Adrenal gland (tissue), 12 donors: ENCODE results near the gene GTPBP3. TPM values are rescaled to one million over a fixed set of nuclear protein-coding genes. Genes with fewer than 3 reads are reported as not detected.

Experiments
- DNase-seq, 7 donors: peaks; one replicate each; pipeline ENCODE4 v3.0.0-alpha.2; 2019 to 2020
- H3K27ac ChIP-seq, 5 donors: fragments of 200-600 bp; sonication (generic) in 4 of 5; 1 replicate in 3 of 5; 2 replicates in 2 of 5; pipeline versions ENCODE4 v1.5.1 to v1.8.0; 2016 to 2020; ENCODE audit warnings: mild to moderate bottlenecking in 1 of 5
- H3K27me3 ChIP-seq: fragments of 200-600 bp; 2 replicates; pipeline ENCODE4 v1.8.0; 2021
- H3K36me3 ChIP-seq, 2 donors: fragments of 200-600 bp; replicated peaks in 1 of 2; 1 replicate in 1 of 2; 2 replicates in 1 of 2; pipeline versions ENCODE4 v1.5.1 to v1.8.0; 2018 to 2022
- H3K4me1 ChIP-seq, 2 donors: fragments of 200-600 bp; replicated peaks in 1 of 2; 1 replicate in 1 of 2; 2 replicates in 1 of 2; pipeline versions ENCODE4 v1.5.1 to v1.8.0; 2018 to 2021
- H3K4me3 ChIP-seq, 4 donors: fragments of 200-600 bp; sonication (generic) in 3 of 4; one replicate each; pipeline ENCODE4 v1.5.1; 2016 to 2018
- H3K9me3 ChIP-seq, 3 donors: fragments of 200-600 bp; sonication (generic) in 1 of 3; replicated peaks in 1 of 3; 1 replicate in 2 of 3; 2 replicates in 1 of 3; pipeline versions ENCODE4 v1.5.1 to v1.8.0; 2016 to 2021
- CTCF ChIP-seq, 6 experiments: fragments of 450-650 bp in 4 of 6; fragments of 200-600 bp in 2 of 6; sonication (generic) in 1 of 6; IDR thresholded peaks; 1 replicate in 5 of 6; 2 replicates in 1 of 6; pipeline versions ENCODE4 v1.5.1 to v1.8.0; 2016 to 2021; ENCODE audit warnings: antibody characterized with exemption in 6 of 6, mild to moderate bottlenecking in 2 of 6, moderate library complexity in 1 of 6
- POLR2A ChIP-seq, 2 donors: fragments of 450-650 bp; IDR thresholded peaks; one replicate each; pipeline ENCODE4 v1.6.1; 2017; ENCODE audit warnings: antibody characterized with exemption in 2 of 2, mild to moderate bottlenecking in 2 of 2, moderate library complexity in 1 of 2
- WGBS, 4 donors: extraction: QIAGEN DNeasy Blood & Tissue Kit in 2 of 4; methylation state at CpG; one replicate each; pipeline versions ENCODE4 v1.1.5 to v1.1.7; 2013 to 2017; 5-methylcytosine and 5-hydroxymethylcytosine counted together
- intact Hi-C, 2 donors: fragments of 100-400 bp; cut with DNase I; formaldehyde crosslinking; loops; one replicate each; pipeline versions ENCODE4 v1.14.1 to v1.15.0; 2022 to 2023
- polyA plus RNA-seq, 3 donors: library from polyadenylated mRNA; stranded (reverse); fragments of 200-250 nt in 2 of 3; fragments of 350-450 nt in 1 of 3; fragmentation: Illumina TruSeq in 1 of 3; extraction: RNeasy Lipid Tissue Mini Kit (QIAGEN cat#74804) in 1 of 3; gene quantifications; one replicate each; pipeline ENCODE4 v1.2.3, GENCODE V29; 2013 to 2014
- total RNA-seq, 9 donors: library from RNA; depleted of rRNA in 4 of 9; stranded (reverse); fragments of >200 nt in 4 of 9; fragments of 120-200 nt in 1 of 9; fragmentation: NEBNext Ultra II Directional in 1 of 9; extraction: Animal tissue kit (Norgen Biotek cat#: 25700) in 1 of 9; gene quantifications; one replicate each; pipeline versions ENCODE4 v1.1.0 to v1.2.4, GENCODE V29; 2013 to 2023
- donor health status: healthy with polysubstance abuse.
- donor health status: Bipolar disorder and iron deficiency.
- donor health status: DM: yes; HTN: yes; CAD: no.
- donor health status: DM: no; HTN: no; CAD: no.
- donor health status: DM: no; HTN: no; CAD: no.
- donor health status: DM: yes; HTN: yes; CAD: no.

GTPBP3 gene
- total and polyA plus RNA-seq, 12 donors: 5.5 to 50.4 (median 23.8) TPM

GRCh38 chr19:17353386-17353785, 16.0 kb downstream of the GTPBP3 start:
- Histone ChIP-seq H3K4me1 (peaks cover 0 to 6% of the 10 kb centered on the region in 2 donors), H3K4me3 (no peak overlapping the region), H3K27me3 (no peaks in the 10 kb centered on the region), H3K27ac (no peak overlapping the region), H3K36me3 (no peaks in the 10 kb centered on the region), H3K9me3 (no peaks in the 10 kb centered on the region)
- WGBS, 4 donors: 74 to 82% (median 79%) methylated on average over 8 of the region's 8 CpGs
- intact Hi-C loops: no loop called here
- TF ChIP-seq POLR2A (IDR thresholded peaks at IDR 0.05) (no peak), CTCF (IDR thresholded peaks at IDR 0.05) (no peak)
- DNase-seq: no peak

DNA sequence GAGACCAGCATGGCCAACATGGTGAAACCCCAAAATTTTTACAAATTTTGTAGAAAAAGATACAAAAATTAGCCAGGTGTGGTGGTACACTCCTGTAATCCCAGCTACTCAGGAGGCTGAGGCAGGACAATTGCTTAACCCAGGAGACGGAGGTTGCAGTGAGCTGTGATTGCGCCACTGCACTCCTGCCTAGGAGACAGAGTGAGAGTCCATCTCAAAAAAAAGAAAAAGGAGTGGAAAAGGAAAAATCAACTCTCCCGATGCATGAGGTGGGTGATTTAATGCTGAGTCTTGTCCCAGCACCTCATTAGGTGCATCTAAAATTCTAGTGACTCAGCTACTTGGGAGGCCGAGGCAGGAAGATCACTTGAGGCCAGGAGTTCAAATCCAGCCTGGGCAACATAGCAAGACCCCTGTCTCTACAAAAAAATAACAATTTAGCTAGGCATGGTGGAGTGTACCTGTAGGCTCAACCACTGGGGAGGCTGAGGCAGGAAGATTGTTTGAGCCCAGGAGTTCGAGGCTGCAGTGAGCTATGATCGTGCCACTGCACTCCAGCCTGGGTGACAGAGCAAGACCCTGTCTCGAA, 19.8 kb downstream of the GTPBP3 start:
- Histone ChIP-seq H3K4me1 (no peaks in the 10 kb centered on the region), H3K36me3 (no peaks in the 10 kb centered on the region), H3K9me3 (no peaks in the 10 kb centered on the region), H3K4me3 (no peak overlapping the region), H3K27ac (no peak overlapping the region), H3K27me3 (no peaks in the 10 kb centered on the region)
- intact Hi-C loops: no loop called here
- no peak for DNase-seq
- TF ChIP-seq POLR2A (IDR thresholded peaks at IDR 0.05): no peak
- no peak for TF ChIP-seq CTCF (IDR thresholded peaks at IDR 0.05)
- WGBS, 4 donors: 79 to 85% (median 83%) methylated on average over 7 of the region's 7 CpGs

- intact Hi-C loops: no loop called here
- no peaks in the 10 kb centered on the region for H3K36me3 ChIP-seq
- no peaks in the 10 kb centered on the region for H3K9me3 ChIP-seq
- 68 to 77% (median 75%) methylated on average over 9 to 11 of the region's 11 CpGs for WGBS, 4 donors
- no peak for TF ChIP-seq CTCF (IDR thresholded peaks at IDR 0.05)
- no peak for TF ChIP-seq POLR2A (IDR thresholded peaks at IDR 0.05)
- no peaks in the 10 kb centered on the region for H3K4me1 ChIP-seq
- DNase-seq: no peak
- H3K27me3 ChIP-seq: no peaks in the 10 kb centered on the region
- no peak overlapping the region for H3K27ac ChIP-seq
- no peak overlapping the region for H3K4me3 ChIP-seq
Observed at GRCh38 chr19:17357724-17358123, 20.4 kb downstream of the GTPBP3 start.

- no peaks in the 10 kb centered on the region for H3K36me3 ChIP-seq
- no peak for TF ChIP-seq POLR2A (IDR thresholded peaks at IDR 0.05)
- TF ChIP-seq CTCF (IDR thresholded peaks at IDR 0.05): no peak
- H3K4me3 ChIP-seq: no peak overlapping the region
- intact Hi-C loops: no loop called here
- no peaks in the 10 kb centered on the region for H3K27me3 ChIP-seq
- peak overlapping the region in 1 of 5 donors; percentile 22 for H3K27ac ChIP-seq
- H3K4me1 ChIP-seq: no peaks in the 10 kb centered on the region
- H3K9me3 ChIP-seq: no peaks in the 10 kb centered on the region
- 43 to 75% (median 65%) methylated on average over 3 to 7 of the region's 7 CpGs for WGBS, 4 donors
- DNase-seq: peak in 3 of 7 donors; percentile 37 to 57 (median 46)
Observed at GRCh38 chr19:17358395-17358794, 21.0 kb downstream of the GTPBP3 start.
